ENCODE results near the gene PAX6.

Gene PAX6

DNA sequence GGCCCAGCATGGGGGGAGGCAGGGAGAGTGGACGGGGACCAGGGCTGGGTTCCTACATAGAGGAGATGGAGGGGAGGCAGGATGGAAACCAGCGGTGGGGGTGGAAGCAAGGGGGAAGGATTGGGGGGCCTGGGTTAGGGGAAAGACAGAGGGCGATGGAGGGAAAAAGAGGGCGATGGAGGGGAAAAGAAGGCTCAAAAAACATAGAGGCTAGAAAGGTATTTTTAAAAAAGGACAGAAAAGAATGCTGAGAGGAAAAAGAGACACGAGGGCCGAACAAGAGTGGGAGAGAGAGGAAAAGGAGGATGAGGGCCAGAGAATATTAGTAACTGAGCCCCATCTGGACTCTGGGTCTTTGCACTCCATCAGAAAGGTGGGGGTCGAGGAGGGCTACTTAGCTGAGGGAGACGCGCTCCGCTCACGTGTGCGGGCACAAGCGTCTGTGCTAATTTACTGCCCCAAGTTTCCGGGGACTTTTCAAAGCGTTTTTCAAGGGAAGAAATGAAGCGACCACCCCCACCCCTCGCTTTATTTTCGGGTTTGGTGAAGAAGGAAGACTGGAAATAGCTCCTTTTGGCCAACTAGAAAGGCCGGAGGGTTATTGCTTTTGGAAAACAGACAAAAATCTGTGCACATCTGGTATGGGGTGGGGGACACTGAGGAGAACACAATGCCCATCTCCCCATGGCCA is 14.5 kb downstream of the PAX6 start:
- DNase-seq, result no peak

DNA sequence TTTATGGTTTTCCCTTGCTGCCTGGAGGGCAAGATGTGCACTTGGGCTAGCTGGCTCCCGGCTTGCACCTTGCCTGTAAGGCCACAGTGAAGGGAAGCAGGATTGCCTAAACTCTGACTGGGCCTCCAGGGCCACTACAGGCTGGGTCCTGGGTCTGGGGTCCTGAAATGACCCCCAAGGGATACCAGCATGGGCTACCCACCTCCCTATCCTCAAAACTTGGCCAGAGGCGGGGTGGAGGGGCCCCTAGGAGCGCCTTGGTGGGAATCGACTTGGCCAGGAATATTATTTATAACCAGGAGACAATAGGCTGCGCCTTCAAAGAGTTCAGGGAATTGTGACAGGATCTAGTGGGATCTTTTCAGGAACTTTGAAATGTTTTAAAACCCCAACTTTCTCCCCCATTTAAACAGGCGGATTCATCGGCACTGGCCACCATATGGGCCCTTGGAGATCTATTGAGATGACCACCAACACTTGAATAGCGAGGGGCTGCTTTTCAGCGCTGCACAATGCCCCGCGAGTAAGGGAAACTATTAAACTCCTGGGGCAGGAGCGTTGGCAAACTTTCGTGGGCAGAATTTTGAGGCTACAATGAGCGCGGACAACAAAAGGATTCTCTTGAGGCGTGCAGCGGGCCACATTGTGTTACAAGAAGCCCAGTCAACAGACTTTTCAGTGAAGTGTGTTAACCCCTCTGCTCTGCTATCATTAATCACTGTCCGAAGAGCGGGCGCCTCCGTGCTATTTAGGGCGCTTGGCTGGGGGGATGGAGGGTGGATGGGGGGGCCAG is 15.2 kb downstream of the PAX6 start:
- DNase-seq, result no peak

DNA sequence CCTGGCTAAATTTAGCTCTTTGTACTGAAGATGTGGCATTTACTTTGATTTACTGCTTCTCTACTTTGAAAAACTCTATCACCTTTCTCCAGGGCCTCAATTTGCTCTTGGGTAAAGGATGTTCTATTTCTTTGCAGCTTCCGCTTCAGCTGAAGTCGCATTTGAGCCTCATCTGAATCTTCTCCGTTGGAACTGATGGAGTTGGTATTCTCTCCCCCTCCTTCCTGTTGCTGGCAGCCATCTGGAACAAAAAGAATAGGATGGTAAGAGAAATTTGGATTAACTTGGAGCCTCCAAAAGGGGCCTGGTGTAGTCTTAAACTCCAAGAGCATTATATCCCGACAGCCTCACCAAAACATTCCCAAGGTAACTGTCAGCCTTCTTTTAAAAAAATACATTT is 16.6 kb downstream of the PAX6 start:
- no peak for DNase-seq

DNA sequence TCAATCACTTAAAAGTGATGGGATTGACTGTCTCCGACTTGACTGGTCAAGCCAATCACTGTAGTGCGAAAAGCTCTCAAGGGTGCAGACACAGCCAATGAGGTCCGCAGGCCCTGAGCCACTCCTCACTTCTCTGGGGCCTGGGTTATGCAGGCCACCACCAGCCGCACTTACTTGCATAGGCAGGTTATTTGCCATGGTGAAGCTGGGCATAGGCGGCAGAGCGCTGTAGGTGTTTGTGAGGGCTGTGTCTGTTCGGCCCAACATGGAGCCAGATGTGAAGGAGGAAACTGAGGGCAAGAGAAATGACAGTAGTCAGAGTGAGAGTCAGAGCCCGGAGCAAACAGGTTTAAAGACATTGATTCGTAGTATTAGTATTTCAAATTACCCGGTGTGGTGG is 17.9 kb downstream of the PAX6 start:
- DNase-seq, result no peak

DNA sequence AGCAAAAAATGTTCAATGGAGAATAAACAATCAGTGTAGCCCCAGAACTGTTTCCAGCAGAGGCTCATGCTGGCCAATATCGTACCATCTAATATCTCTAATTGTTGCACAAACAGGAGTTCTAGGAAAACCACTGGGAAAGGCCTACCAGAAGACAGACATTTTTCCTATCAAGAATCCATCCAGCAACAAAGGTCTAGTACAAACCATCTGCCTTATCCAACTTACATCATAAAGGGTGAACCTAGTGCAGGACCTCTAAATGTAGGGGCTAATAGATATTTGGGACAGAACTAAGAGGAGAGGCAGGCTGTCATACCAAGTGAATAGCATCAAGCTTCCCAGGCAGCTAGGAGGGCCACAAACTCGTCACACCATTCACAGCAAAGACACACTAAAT is 18.7 kb downstream of the PAX6 start:
- no peak for DNase-seq

DNA sequence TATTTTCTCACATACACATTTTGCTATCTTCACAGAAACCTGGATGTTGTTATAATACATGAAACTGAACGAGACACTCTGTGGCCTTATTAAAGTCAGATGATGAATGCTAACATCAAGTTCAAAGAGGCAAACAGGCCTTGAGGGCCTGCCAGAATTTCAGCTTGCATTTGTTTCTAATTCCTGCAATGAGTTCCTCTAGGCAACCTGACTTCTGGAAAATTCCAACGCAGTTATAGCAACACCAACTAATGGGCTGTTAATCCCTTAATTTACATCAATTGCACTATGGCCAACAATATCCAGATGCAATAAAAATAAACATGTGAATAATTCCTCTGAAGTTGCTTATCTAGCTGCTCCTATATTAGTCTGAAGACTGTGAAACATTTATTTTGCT is 19.1 kb downstream of the PAX6 start:
- DNase-seq, result no peak

DNA sequence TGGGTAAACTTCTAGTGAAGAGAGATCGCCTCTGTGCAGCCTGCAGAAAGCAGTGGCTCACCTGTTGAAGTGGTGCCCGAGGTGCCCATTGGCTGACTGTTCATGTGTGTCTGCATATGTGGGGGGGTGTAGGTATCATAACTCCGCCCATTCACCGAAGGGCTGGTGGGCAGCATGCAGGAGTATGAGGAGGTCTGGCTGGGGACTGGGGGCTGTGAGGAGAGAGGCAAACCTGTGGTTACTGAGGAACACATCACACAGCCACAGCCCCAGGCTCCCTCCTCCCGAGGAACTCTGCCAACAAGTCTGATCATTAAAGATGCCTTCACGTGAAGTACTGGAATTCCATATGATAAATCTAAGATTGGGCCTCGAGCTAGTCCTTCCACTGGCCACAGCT is 20.5 kb downstream of the PAX6 start:
- no peak for DNase-seq

DNA sequence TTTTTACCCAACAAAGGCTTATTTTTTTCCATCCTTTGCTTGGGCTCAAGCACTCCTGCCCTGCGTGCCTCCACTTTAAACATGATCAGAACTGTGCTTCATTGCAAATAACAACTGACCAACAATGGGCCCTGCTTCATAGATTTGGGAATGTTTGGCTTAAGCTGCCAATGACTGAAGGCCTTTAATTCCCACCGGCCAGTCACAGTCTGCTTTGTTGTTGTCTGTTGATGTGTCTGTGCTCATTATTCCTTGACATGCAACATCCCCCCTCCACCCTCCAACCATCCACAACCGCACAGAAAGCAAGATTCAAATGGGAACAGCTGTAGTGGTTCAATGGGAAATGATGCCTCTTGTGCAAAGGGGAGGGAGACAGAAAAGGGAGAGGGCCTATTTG is 23.0 kb downstream of the PAX6 start:
- no peak for DNase-seq

DNA sequence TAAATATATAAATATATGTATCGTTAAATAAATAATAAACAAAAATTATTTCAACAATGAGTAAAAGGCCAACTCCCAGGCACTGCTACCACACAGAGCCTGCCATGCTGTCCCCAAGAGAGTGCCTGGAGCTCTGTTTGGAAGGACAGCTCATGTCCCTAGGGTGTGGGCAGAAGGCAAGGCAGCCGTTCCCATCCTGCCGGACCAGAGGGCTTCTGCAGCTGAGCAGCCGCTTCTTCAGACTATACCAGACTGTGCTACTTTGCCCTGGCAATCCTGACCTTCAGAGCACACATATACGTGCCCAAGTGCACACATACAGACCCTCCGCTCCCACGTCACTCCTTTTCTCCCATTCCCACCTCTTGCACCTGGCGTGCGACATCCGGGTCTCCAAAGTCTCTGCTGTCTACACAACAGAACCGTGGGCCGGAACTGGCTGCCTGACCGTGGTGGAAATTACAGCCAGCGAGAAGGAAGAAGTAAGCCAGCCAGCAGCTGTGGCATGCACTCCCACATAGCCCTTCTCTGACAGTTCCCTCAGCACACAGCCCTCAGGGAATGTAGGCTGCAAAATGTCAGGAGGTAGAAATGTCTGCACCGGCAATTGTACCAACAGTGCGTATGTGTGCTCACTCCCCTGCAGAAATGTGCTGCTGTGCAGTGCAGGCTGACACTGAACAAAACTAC is 24.0 kb downstream of the PAX6 start:
- no peak for DNase-seq

DNA sequence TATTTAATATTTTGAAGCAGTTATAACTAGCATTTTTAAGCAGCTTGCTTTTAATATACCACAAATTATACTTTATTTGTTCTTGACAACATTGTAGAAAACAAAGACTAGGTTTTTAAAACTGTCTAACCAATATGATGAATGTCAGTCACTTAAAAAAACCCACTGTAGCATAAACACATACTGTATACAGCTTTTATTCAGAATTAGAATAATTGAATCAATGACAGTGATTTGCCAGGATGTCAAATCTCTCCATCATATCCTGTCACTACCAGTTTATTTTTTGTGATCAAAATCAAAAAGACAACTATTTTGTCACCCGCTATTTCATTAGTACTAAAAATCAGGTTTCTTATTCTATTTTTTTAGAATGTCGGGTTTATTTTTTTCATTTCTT is 26.5 kb downstream of the PAX6 start:
- no peak for DNase-seq

DNA sequence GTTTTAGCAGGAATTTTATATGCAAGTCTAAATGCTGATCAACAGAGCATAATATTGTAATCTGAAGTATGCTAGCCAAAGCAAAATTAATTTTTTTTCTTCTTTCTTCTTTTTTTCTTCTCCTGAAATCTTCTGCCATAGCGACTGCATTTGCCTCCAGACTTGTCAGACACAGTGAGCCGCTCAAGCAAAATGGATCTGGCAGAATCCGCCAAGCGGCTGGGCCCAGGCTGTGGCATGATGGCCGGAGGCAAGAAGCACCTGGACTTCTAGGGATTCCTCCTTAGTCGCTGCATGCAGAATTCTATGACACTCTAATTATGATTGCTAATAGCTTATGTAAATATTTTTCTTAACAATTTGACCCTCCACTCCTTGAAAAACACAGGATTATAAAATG is 27.9 kb downstream of the PAX6 start:
- DNase-seq, result no peak

DNA sequence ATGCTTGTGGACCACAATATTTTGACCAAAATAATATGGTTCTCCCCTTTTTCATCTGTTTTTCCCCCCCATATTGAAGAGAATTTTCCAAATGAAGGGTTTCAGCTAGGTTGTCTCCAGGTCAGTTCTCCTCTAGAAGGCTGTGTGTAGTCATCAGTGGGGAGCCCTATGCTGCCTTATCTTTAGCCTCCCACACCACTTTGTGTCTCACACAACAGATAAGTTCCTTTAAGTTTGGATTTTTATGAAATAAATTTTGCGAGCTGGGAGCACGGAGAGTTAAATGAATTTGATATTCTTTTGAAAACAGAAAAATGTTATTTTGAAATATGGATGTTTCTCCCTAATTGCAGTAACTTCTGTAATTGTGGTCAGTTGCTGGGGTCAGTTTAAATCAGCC is 28.9 kb downstream of the PAX6 start:
- no peak for DNase-seq

DNA sequence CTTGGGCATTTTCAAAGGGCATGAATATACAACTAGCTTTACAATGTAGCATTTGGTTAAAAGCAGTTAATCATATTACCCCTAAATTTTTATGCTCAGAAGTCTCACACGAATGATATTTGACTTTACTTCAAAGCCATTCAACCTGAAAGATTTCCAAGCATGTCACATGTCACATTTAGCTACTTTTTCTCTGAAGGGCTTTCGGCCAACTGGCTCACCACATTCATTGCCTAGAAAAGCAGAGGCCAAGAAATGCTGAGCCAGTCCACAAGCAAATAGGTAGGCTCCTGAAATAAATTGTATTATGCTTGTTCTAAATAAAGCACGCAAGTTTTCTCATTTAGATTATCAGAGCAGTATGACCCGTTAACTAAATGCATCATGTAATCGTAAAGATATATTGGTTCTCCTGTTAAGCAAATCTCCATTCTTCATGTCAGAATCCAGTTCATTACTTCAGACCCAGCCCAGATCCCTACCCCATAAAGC is 30.6 kb downstream of the PAX6 start:
- DNase-seq, result no peak

DNA sequence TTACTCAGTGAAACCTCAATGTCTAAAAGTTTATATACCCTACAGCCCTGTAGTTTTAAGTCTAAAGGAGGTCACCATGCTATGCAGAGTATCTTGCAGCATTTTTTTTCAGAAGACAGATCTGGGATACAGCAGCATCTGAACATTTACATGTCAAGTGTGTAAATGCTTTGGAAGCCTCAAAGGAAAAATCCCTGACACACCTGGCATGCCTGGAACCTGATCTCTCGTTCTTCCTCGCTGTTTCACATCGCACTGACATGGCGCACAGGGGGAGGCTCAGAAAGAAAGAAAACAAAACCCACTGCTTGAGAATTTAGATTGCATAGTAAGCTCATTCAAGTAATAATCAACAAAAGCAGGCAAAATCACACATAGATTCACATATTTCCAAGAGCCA is 31.0 kb downstream of the PAX6 start:
- no peak for DNase-seq

DNA sequence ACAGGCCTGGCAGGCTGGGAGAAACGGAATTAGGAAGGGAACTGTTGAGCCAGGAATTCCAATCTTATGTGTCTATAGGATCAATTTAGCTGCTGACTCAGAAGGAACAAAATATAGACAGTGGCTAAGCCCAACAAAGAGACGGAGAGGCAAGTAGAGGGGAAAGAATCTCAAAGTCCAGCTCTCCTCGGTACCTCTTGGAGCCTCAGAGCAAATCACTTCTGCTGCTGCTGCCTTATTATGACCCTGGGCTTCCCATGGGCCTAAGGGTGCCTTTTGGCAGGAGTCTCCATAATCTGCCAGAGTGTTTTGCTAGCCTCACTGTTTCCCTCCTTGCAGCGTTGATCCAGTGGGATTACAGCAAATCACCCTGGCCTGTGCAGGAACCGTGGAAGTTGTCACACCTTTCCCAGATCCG is 31.7 kb downstream of the PAX6 start:
- DNase-seq, result no peak

DNA sequence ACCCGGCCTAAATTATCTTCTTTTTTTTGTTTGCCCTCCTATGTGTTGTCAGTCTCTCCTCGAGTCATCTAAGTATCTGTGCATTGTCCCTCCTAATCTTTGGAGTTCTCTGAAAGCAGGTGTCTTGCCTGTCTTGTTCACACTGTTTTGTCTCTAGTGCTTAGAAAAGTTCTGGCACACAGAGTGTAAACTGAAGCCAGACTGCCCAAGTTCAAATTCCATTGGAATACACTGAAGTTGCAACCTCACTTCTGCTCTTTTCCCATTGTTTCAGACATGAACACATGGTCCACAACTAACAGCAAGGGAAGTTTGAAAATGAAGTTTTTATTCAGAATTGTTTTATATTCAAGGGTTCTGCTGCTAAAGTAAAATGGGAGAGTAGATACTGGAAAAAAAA is 38.7 kb downstream of the PAX6 start:
- DNase-seq, result no peak

DNA sequence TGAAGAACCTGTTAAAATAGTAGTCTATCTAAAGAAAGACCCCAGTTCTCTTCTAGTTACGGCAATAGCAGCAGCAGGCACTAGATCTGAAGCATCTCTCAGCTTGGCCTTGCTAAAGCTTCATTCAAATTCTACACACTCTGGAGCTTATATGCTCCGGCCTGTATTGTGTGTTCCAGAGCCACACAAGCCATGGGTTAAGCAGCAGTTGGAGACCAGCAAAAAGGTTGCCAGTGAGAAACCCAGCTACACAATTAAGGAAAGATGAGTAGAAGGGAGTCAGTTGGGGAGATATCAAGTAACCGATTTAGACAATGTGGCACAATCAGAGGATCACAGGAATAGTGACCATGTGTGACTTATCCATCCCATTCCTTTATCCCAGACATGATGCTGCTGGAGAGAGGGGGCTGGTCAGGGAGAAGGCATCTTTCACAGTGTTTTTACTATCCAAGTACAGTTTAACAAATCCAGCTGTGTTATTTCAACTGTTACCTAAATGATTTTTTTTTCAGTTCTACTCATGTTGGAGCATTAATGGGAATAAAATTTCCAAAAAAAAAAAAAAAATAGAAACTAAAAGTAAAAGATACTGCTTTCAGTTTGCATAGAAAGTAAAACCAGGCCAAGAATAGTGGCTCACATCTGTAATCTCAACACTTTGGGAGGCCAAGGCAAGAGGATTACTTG is 41.0 kb downstream of the PAX6 start:
- DNase-seq, result no peak

DNA sequence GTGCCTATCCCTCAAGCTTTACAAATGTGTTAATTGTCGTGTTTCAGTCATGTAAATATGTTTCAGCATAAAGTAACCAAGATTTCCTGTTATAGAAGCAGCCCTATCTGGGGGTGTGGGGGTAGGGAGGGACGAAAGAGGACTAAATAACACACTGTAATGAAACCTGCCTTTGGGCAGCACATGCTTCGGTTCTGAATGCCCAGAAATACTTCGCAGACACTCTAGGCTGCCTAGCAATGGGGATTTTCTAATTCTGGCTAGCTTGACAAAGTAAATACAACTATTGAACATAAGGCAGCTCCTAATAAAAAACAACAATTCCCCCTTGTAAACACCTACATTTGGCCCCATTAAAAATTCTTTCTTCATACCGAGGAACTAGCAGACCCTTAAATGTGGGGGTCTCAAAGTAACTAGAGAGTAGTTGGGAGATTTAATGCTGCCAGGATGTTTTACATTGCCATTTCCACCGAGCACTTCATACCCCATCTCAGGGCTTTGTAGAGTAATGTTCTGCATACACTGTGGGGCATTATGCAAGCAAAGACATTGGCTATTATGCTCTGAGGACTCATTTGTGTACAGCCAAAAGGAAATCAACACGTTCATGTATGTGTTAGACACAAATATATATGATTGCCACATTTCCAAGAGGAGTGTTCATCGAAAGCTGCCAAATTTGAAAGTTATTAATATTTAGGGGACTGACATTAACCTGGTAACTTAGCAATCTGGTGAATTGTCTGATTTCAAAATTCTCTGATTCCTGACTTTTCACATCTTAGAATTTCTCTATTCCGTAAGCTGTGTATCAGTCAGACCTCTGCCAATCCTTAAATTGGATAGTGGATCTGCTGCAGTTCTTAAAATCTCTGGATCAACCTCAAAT is 42.1 kb downstream of the PAX6 start:
- DNase-seq, result no peak

DNA sequence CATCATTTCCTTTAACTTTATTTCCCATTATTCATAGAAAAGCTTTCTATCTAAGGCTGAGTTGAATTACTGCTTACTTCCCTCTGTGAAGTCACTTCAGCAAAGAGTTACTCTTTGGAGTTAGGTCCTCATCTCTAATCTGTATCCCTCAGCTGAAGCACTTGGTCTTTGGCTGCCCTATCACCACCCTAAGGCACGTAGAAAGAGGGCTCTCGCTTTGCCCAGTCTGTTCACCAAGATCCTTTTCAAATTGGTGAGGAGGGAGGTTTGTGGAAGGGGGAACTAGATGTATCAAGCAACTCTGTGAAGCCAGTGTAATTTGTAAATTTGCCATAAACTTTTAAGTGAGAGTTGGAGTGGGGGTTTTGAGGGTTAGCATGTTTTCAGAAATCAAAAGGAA is 43.4 kb downstream of the PAX6 start:
- no peak for DNase-seq

DNA sequence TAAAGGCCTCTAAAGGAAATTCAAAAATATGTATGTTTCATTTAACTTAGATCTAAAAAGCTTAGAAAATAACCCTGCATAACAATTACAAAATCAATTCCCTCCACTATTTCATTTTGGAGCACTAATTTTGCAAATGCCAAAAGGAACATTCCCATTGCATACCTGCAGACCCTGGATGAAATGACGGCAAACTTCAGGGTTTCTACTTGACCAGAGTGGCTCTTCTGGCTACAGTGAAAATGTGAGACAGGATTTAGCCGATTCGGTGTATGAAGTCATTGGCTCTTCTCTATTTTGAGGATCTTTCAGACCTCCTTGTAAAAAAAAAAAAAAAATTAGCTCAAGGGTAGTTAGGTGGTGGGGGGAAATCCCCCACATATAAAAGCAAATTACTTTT is 44.1 kb downstream of the PAX6 start:
- DNase-seq, result no peak

DNA sequence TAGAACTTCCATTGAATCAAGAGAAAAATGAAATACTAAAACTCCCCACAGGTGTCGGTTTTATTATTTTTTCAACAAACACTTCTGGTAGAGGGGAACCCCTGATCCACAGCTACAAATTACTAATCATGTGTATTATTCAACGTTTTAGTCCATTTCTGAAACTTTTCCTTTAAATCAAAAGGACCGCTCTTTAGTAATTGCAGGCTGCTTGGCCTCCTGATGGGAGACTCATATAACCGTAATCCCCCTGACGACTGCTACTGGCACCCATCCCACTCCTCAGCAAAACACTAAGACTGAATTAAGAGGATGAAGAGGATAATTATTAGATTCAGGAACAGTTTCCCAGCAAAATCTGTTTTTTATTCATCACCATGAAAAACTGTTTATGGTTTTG is 46.4 kb downstream of the PAX6 start:
- DNase-seq, result no peak

DNA sequence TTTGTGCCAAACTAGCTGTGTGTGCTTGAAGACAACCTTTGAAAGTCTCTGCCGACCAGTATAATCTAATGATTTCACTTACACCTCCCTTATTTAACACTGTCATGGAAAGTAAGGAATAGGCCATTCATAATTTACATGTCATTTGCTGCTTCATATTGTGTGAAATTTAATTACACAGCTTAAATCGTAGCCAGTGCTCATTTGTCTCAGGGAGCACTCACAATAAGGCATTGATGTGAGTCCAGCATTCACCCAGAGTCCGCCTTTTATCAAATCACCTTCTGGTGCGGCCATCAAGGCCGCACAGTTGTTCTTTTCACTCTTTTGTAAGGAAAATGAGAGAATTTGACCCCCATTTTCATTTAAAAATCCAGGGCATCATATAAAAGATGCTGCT is 46.9 kb downstream of the PAX6 start:
- no peak for DNase-seq

Data from activated naive CD4-positive, alpha-beta T cell treated with Interleukin-2 at 50 U/mL for 16 hours (primary cell).